GM13977 (cell line): ENCODE data around the gene C6orf47.

Experiments used
- DNase-seq: peaks from one replicate; pipeline ENCODE4 v3.0.0; 2012; ENCODE audit warnings: low spot score
- in situ Hi-C: fragments of 300-500 bp; cut with MboI; formaldehyde crosslinking; loops from one replicate; pipeline ENCODE4 v1.12.0; 2022; ENCODE audit warnings: low sequenced_read_pairs, low pct_unique_long_range_greater_than_20kb, mixed read lengths, inconsistent platforms; ENCODE audit not compliant: unreplicated experiment
- TF ChIP-seq, protein P1 (sequence below): IDR thresholded peaks from 2 replicates; pipeline ENCODE4 v1.5.1; 2012; ENCODE audit warnings: mild to moderate bottlenecking, control low read depth; ENCODE audit not compliant: insufficient read depth; ENCODE audit errors: extremely low read depth, missing control alignments

Gene C6orf47

DNA sequence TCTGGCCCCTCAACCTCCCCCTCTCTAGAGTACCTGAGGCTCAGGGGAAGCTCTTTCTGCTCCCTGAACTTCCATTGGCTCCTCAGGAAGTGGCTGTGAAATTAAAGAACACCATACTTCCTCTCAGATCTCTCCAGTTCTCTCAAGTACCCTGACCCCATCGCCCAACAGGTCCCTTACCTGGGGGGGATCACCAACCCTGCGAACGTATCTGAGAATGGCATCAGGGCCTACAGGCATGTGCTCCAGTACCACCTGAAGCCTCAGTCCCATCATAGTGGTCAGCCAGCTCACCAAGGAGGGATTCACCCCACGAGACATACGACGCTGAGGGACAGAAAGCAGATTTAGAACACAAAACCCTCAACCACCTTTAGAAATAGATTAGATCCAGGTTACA, 20.0 kb downstream of the C6orf47 start:
- no peak for DNase-seq
- in situ Hi-C loops = no loop called here
- TF ChIP-seq, protein P1, sequence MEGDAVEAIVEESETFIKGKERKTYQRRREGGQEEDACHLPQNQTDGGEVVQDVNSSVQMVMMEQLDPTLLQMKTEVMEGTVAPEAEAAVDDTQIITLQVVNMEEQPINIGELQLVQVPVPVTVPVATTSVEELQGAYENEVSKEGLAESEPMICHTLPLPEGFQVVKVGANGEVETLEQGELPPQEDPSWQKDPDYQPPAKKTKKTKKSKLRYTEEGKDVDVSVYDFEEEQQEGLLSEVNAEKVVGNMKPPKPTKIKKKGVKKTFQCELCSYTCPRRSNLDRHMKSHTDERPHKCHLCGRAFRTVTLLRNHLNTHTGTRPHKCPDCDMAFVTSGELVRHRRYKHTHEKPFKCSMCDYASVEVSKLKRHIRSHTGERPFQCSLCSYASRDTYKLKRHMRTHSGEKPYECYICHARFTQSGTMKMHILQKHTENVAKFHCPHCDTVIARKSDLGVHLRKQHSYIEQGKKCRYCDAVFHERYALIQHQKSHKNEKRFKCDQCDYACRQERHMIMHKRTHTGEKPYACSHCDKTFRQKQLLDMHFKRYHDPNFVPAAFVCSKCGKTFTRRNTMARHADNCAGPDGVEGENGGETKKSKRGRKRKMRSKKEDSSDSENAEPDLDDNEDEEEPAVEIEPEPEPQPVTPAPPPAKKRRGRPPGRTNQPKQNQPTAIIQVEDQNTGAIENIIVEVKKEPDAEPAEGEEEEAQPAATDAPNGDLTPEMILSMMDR = no peak

- in situ Hi-C loops = no loop called here
- no peak for DNase-seq
- TF ChIP-seq, protein P1 = no peak
Observed at GRCh38 chr6:31639449-31639861, 21.1 kb downstream of the C6orf47 start.

DNA sequence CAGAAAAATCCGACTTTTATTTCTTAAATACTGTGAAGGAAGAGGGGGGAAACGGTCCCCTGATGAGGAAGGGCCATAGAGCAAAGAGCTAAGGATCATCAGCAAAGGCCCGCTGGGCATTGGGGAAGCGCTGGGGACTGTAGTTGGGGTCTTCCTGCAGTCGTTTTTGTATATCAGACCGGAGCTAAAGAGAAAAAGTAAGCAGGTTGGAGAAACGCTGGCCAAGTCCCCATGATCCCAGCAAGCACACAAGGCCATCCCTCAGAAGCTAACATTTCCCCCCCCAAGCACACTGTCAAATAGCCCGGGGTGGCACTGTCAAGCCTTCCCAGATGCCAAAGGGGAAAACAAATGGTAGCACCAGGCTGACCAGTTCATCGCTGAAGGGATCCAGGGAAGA, 21.5 kb downstream of the C6orf47 start:
- in situ Hi-C loops = no loop called here
- no peak for DNase-seq

GRCh38 chr6:31636698-31637596, 23.6 kb downstream of the C6orf47 start:
- no peak for DNase-seq
- TF ChIP-seq, protein P1 = no peak
- in situ Hi-C loops = no loop called here

More for the DNA sequence above, 21.5 kb downstream of the C6orf47 start:
- TF ChIP-seq, protein P1 = no peak

- TF ChIP-seq, protein P1 = no peak
- in situ Hi-C loops = no loop called here
- DNase-seq = no peak
Observed at GRCh38 chr6:31634969-31635575, 25.5 kb downstream of the C6orf47 start.

- in situ Hi-C loops = no loop called here
- TF ChIP-seq, protein P1 = no peak
- DNase-seq = no peak
Observed at GRCh38 chr6:31634131-31634530, 26.4 kb downstream of the C6orf47 start.
